Liver (tissue), 9 donors: ENCODE results near the gene LNPK. TPM values are rescaled to one million over a fixed set of nuclear protein-coding genes. Genes with fewer than 3 reads are reported as not detected.

Source experiments
- DNase-seq: peaks from one replicate; pipeline ENCODE4 v3.0.0-alpha.2; 2017; ENCODE audit warnings: low spot score
- H3K27ac ChIP-seq, 2 donors: one replicate each; pipeline ENCODE4 v1.7.0; 2013; ENCODE audit warnings: inconsistent platforms in 2 of 2, low read length in 2 of 2, control low read depth in 1 of 2, low read depth in 1 of 2, mild to moderate bottlenecking in 1 of 2
- H3K27me3 ChIP-seq, 4 donors: one replicate each; pipeline versions ENCODE4 v1.6.1 to v1.7.0; 2013; ENCODE audit warnings: low read length in 3 of 4, inconsistent platforms in 1 of 4, mild to moderate bottlenecking in 1 of 4, moderate library complexity in 1 of 4; ENCODE audit not compliant: control insufficient read depth in 4 of 4, insufficient read depth in 4 of 4
- H3K36me3 ChIP-seq, 4 donors: one replicate each; pipeline versions ENCODE4 v1.6.1 to v1.7.0; 2013; ENCODE audit warnings: low read length in 3 of 4, mild to moderate bottlenecking in 3 of 4, low read depth in 1 of 4, moderate library complexity in 1 of 4; ENCODE audit not compliant: control insufficient read depth in 4 of 4, insufficient read depth in 3 of 4
- H3K4me1 ChIP-seq, 4 donors: one replicate each; pipeline versions ENCODE4 v1.6.1 to v1.7.0; 2013; ENCODE audit warnings: low read length in 3 of 4, mild to moderate bottlenecking in 3 of 4, moderate library complexity in 1 of 4; ENCODE audit not compliant: control insufficient read depth in 4 of 4, insufficient read depth in 4 of 4
- H3K4me3 ChIP-seq, 3 donors: one replicate each; pipeline versions ENCODE4 v1.6.1 to v1.7.0; 2013; ENCODE audit warnings: low read length in 3 of 3, control low read depth in 1 of 3, low read depth in 1 of 3, mild to moderate bottlenecking in 1 of 3
- H3K9ac ChIP-seq, 2 donors: one replicate each; pipeline ENCODE4 v1.7.0; 2013; ENCODE audit warnings: low read length in 2 of 2, mild to moderate bottlenecking in 2 of 2, moderate library complexity in 2 of 2, control low read depth in 1 of 2, low read depth in 1 of 2
- H3K9me3 ChIP-seq, 4 donors: one replicate each; pipeline versions ENCODE4 v1.6.1 to v1.7.0; 2013; ENCODE audit warnings: low read length in 3 of 4; ENCODE audit not compliant: control insufficient read depth in 4 of 4
- ATF3 ChIP-seq: IDR thresholded peaks from 2 replicates; pipeline ENCODE4 v1.6.1; 2016; ENCODE audit warnings: antibody characterized with exemption
- EGR1 ChIP-seq, 2 donors: IDR thresholded peaks; 2 replicates each; pipeline ENCODE4 v1.6.1; 2016 to 2018; ENCODE audit warnings: antibody characterized with exemption in 2 of 2, low read depth in 2 of 2
- FOXA1 ChIP-seq: IDR thresholded peaks from 2 replicates; pipeline ENCODE4 v1.6.1; 2016; ENCODE audit warnings: antibody characterized with exemption
- FOXA2 ChIP-seq: IDR thresholded peaks from 2 replicates; pipeline ENCODE4 v1.6.1; 2016; ENCODE audit warnings: antibody characterized with exemption
- GABPA ChIP-seq, 2 donors: IDR thresholded peaks in 1 of 2; conservative IDR thresholded peaks in 1 of 2; 2 replicates each; pipeline ENCODE4 v1.6.1; 2016; ENCODE audit warnings: antibody characterized with exemption in 2 of 2, mild to moderate bottlenecking in 1 of 2, moderate library complexity in 1 of 2
- HNF4A ChIP-seq, 2 donors: conservative IDR thresholded peaks; 2 replicates each; pipeline ENCODE4 v1.6.1; 2016; ENCODE audit warnings: antibody characterized with exemption in 2 of 2, mild to moderate bottlenecking in 2 of 2
- HNF4G ChIP-seq: IDR thresholded peaks from 2 replicates; pipeline ENCODE4 v1.6.1; 2016; ENCODE audit warnings: antibody characterized with exemption
- JUND ChIP-seq, 2 donors: IDR thresholded peaks; 2 replicates each; pipeline ENCODE4 v1.6.1; 2016; ENCODE audit warnings: antibody characterized with exemption in 2 of 2
- NR2F2 ChIP-seq: IDR thresholded peaks from 2 replicates; pipeline ENCODE4 v1.6.1; 2016; ENCODE audit warnings: antibody characterized with exemption
- RAD21 ChIP-seq, 2 donors: IDR thresholded peaks; 2 replicates each; pipeline ENCODE4 v1.6.1; 2016; ENCODE audit warnings: antibody characterized with exemption in 2 of 2, mild to moderate bottlenecking in 2 of 2
- REST ChIP-seq: IDR thresholded peaks from 2 replicates; pipeline ENCODE4 v1.6.1; 2016; ENCODE audit warnings: antibody characterized with exemption, mild to moderate bottlenecking
- RXRA ChIP-seq, 2 donors: IDR thresholded peaks; 2 replicates each; pipeline ENCODE4 v1.6.1; 2017 to 2018; ENCODE audit warnings: antibody characterized with exemption in 2 of 2, mild to moderate bottlenecking in 1 of 2
- SP1 ChIP-seq: IDR thresholded peaks from 2 replicates; pipeline ENCODE4 v1.6.1; 2018; ENCODE audit warnings: antibody characterized with exemption, mild to moderate bottlenecking
- TAF1 ChIP-seq: conservative IDR thresholded peaks from 2 replicates; pipeline ENCODE4 v1.6.1; 2016; ENCODE audit warnings: antibody characterized with exemption, mild to moderate bottlenecking
- YY1 ChIP-seq: IDR thresholded peaks from 2 replicates; pipeline ENCODE4 v1.6.1; 2016; ENCODE audit warnings: antibody characterized with exemption, mild to moderate bottlenecking
- ZBTB33 ChIP-seq: IDR thresholded peaks from 2 replicates; pipeline ENCODE4 v1.6.1; 2016; ENCODE audit warnings: antibody characterized with exemption
- WGBS: extraction: QIAGEN DNeasy Blood & Tissue Kit; methylation state at CpG from one replicate; pipeline ENCODE4 v1.1.7; 2013; 5-methylcytosine and 5-hydroxymethylcytosine counted together
- polyA plus RNA-seq, 2 donors: library from polyadenylated mRNA; stranded (reverse) in 1 of 2; unstranded in 1 of 2; fragments of 200-250 nt in 1 of 2; fragments of >200 nt in 1 of 2; fragmentation: Nextera tagmentation in 1 of 2; extraction: Ambion mirVana in 1 of 2; gene quantifications; one replicate each; pipeline versions ENCODE4 v1.2.1 to v1.2.3, GENCODE V29; 2013 to 2015
- total RNA-seq, 2 donors: library from RNA; depleted of rRNA; stranded (reverse); fragments of >200 nt; gene quantifications; one replicate each; pipeline ENCODE4 v1.2.3, GENCODE V29; 2014
- TF ChIP-seq, protein P1 (sequence below): fragments of 150-350 bp; IDR thresholded peaks from 2 replicates; pipeline ENCODE4 v1.5.1; 2017; ENCODE audit warnings: improper control_type of control experiment, low read depth, low read length; ENCODE audit not compliant: missing input control
- TF ChIP-seq, protein P2 (sequence below): IDR thresholded peaks from 2 replicates; pipeline ENCODE4 v1.6.1; 2016; ENCODE audit warnings: antibody characterized with exemption
- donor health status: healthy.
- donor health status: healthy.
- donor health status: healthy.
- donor health status: healthy.
- donor health status: healthy.

The LNPK gene
- total and polyA plus RNA-seq, 4 donors: 5.5 to 25.2 (median 11.5) TPM

DNA sequence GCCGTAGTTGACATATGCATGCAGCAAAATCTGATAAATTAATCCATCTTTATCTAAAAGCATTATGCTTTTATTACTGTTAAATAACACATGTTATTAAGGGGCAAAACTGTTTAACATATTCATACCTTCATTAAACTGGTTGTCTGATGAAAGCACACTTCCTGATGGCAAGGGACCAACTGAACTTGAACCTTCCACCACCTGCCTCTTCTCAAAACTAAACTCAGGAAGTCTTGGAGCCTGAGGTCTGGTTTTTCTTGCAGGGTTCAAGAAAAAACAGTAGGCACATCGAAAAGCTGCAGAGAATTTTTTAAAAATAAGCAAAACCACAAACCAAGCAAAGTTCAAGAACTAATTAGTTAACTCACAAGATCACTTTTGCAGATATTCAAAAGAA, 64.9 kb downstream of the LNPK start (continued):
- TF ChIP-seq, protein P1, sequence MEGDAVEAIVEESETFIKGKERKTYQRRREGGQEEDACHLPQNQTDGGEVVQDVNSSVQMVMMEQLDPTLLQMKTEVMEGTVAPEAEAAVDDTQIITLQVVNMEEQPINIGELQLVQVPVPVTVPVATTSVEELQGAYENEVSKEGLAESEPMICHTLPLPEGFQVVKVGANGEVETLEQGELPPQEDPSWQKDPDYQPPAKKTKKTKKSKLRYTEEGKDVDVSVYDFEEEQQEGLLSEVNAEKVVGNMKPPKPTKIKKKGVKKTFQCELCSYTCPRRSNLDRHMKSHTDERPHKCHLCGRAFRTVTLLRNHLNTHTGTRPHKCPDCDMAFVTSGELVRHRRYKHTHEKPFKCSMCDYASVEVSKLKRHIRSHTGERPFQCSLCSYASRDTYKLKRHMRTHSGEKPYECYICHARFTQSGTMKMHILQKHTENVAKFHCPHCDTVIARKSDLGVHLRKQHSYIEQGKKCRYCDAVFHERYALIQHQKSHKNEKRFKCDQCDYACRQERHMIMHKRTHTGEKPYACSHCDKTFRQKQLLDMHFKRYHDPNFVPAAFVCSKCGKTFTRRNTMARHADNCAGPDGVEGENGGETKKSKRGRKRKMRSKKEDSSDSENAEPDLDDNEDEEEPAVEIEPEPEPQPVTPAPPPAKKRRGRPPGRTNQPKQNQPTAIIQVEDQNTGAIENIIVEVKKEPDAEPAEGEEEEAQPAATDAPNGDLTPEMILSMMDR: no peak
- TF ChIP-seq REST (no peak), JUND (IDR thresholded peaks at IDR 0.05) (no peak), TAF1 (no peak)

- no peak overlapping the region for H3K9ac ChIP-seq
- no peaks in the 10 kb centered on the region for H3K27me3 ChIP-seq
- H3K27ac ChIP-seq: no peak overlapping the region
- H3K9me3 ChIP-seq: no peaks in the 10 kb centered on the region
- H3K4me1 ChIP-seq: no peaks in the 10 kb centered on the region
- H3K4me3 ChIP-seq: no peak overlapping the region
- 91% methylated on average over 3 of the region's 3 CpGs for WGBS
- peaks cover 2 to 17% (median 11%) of the 10 kb centered on the region in 4 donors for H3K36me3 ChIP-seq
- DNase-seq: no peak
- TF ChIP-seq RXRA (IDR thresholded peaks at IDR 0.05) (no peak), SP1 (no peak), ZBTB33 (no peak), HNF4A (conservative IDR thresholded peaks at IDR 0.05) (no peak), HNF4G (no peak), EGR1 (IDR thresholded peaks at IDR 0.05; ENCODE audit: low read depth in 2 of 2) (no peak), JUND (IDR thresholded peaks at IDR 0.05) (no peak), FOXA2 (no peak), ATF3 (no peak), YY1 (no peak), REST (no peak), RAD21 (IDR thresholded peaks at IDR 0.05) (no peak), NR2F2 (no peak), FOXA1 (no peak), TAF1 (no peak), GABPA (IDR thresholded peaks at IDR 0.05 in 1 of 2, conservative IDR thresholded peaks at IDR 0.05 in 1 of 2) (no peak)
- TF ChIP-seq, protein P2, sequence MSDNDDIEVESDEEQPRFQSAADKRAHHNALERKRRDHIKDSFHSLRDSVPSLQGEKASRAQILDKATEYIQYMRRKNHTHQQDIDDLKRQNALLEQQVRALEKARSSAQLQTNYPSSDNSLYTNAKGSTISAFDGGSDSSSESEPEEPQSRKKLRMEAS: no peak
- TF ChIP-seq, protein P1: no peak
Observed at GRCh38 chr2:175935289-175936181, 66.5 kb downstream of the LNPK start.
